ENCODE data around the gene SULT4A1.
A peak's percentile ranks its signal among the peaks of the same experiment; 100 is the strongest.

The SULT4A1 gene

GRCh38 chr22:43859621-43860020, 2.7 kb downstream of the SULT4A1 start:
- no peak for DNase-seq

- no peak for DNase-seq
Observed at GRCh38 chr22:43859176-43859575, 3.1 kb downstream of the SULT4A1 start.

GRCh38 chr22:43858156-43858895, 4.0 kb downstream of the SULT4A1 start:
- DNase-seq = no peak

DNA sequence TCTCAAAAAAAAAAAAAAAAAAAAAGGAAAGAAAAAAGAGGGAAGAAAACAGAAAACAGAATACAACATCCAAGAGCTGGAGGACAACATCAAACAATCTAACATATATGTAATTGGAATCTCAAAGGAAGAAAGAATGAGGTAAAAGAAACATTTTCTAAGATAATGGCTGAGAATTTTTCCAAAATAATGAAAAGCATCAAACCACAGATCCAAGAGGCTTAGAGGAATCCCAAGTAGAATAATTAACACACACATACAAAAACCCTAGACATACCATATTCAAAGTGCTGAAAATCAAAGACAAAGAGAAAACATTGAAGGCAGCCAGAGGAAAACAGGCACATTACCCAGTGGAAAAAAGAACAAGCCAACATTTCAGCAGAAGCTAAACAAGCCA, 4.9 kb downstream of the SULT4A1 start:
- no peak for DNase-seq

DNA sequence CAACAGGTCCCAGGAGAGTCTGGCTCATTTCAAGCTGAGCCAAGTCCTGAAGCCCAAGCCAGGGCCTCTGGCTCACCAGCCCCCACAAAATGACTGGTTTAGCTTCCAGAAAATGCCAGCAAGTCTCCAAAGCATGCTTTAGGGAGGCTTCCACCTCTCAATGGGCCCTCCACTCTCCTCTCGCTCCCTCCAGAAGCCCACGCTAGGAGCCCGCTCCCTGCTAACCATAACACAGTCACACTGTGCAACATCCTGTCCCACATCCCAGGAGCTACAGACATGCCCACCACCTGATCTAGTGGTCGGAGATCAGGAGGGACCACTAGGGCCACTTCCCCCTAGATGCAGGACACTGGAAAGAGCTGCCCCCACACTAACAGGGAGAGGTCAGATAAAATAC, 6.9 kb downstream of the SULT4A1 start:
- DNase-seq = no peak

DNA sequence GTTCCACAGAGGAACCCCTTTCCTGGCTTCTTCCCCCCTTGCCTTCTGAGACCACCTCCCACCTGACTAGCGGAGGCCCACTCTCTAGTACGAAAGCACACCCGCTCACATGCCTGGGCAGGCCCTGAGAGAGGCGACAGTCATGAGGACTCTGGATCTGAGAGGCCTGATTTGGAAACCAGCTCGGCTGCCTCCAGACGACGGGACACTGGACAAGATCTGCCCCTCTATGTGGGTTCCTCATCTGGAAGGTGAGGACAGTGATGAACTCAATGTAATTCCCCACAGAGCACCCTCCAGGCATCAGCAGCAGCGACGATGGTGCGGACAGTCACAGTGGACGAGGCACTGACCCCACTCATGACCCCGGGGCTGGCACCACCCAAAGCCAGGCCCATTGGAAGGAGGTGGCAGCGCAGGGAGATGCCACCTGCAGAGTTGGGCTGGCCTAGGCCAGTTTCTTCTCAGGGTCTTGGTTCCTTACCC, 7.5 kb downstream of the SULT4A1 start:
- DNase-seq = no peak

GRCh38 chr22:43854121-43854785, 8.1 kb downstream of the SULT4A1 start:
- DNase-seq = no peak

GRCh38 chr22:43853328-43853931, 8.9 kb downstream of the SULT4A1 start:
- DNase-seq = no peak

GRCh38 chr22:43852573-43853327, 9.6 kb downstream of the SULT4A1 start:
- DNase-seq = no peak

GRCh38 chr22:43851979-43852307, 10.4 kb downstream of the SULT4A1 start:
- no peak for DNase-seq

- no peak for DNase-seq
Observed at GRCh38 chr22:43851058-43851978, 11.0 kb downstream of the SULT4A1 start.

GRCh38 chr22:43850529-43850928, 11.8 kb downstream of the SULT4A1 start:
- no peak for DNase-seq

DNA sequence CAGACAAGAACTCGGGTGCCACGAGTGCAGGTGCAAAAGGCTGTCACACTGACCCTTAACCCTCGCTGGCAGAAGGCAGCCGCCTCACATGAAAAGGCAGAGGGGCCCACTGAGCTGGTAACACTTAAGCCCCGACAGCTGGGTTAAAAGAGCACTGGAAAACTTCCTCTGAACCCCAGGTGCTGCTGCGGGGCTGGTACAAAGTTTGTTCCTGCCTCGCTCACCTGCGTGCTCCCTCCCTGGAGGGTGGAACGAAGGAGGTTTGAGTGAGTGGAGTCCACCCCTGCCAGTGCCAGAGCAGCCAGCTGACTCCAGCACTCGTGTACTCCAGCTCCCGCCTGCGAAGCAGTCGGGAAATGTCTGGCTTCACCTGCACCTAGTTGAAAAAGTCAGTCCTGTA, 12.6 kb downstream of the SULT4A1 start:
- no peak for DNase-seq

- DNase-seq = peak; percentile 19
Observed at GRCh38 chr22:43848366-43849171, 13.7 kb downstream of the SULT4A1 start.

DNA sequence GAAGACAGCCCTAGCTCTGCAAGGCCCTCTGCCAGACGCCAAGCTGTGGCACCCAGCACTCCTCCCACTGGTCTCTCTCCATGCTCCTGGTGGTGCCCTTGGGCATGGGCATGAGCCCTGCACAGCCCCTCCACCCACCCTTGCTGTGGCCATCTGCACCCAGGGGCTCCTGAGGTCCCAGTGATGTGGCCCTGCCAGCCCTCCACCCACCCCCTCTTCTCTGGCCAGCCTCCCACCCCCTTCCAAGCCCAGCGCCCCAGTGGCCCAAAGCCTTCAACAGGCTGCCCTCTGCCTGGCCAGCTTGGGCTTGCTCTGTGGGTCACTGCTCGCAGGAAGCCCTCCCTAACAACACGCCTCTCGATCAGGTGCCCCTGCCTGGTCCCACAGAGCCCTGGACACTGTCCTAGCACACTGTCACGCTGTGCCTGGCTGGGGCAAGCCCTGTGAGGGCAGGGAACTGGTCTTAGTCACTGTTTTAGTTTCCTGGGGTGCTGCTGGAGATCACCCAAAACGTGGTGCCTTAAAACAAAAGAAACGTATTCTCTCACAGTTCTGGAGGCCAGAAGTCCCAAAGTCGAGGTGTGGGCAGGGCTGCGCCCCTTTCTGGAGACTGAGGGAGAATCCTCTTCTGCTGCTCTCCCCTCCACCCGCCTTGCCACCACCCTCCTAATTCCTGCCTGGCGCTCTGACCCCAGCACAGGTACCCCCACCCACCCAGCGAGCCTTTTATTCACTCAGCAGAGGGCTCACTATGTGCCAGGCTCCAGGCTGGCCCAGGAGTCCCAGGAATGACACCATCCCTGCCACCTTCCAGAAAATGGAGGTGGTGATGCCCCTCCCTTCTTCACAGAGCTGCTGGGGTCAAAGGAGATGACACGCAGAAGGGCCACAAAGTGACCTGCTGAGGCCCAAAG, 14.7 kb downstream of the SULT4A1 start:
- no peak for DNase-seq

DNA sequence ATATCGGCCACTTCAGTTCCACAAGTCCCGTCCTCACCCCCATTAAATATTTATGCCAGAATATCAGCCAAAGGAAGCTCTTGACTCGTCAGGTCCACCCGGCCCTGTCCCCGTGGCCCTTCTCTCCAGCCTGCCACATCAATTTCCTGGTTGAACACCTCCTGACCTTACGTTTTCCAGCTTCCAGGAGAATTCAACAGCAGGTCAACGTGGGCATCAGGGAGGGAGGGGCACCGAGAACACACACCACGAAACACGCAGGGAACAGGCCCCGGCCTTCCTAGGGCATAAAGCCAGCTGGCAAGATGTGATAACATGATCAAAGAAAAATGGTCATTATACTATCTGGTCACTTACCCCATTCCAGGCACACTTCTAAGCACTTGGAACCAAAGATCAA, 15.3 kb downstream of the SULT4A1 start:
- DNase-seq = no peak

- DNase-seq = no peak
Observed at GRCh38 chr22:43845981-43846380, 16.3 kb downstream of the SULT4A1 start.

DNA sequence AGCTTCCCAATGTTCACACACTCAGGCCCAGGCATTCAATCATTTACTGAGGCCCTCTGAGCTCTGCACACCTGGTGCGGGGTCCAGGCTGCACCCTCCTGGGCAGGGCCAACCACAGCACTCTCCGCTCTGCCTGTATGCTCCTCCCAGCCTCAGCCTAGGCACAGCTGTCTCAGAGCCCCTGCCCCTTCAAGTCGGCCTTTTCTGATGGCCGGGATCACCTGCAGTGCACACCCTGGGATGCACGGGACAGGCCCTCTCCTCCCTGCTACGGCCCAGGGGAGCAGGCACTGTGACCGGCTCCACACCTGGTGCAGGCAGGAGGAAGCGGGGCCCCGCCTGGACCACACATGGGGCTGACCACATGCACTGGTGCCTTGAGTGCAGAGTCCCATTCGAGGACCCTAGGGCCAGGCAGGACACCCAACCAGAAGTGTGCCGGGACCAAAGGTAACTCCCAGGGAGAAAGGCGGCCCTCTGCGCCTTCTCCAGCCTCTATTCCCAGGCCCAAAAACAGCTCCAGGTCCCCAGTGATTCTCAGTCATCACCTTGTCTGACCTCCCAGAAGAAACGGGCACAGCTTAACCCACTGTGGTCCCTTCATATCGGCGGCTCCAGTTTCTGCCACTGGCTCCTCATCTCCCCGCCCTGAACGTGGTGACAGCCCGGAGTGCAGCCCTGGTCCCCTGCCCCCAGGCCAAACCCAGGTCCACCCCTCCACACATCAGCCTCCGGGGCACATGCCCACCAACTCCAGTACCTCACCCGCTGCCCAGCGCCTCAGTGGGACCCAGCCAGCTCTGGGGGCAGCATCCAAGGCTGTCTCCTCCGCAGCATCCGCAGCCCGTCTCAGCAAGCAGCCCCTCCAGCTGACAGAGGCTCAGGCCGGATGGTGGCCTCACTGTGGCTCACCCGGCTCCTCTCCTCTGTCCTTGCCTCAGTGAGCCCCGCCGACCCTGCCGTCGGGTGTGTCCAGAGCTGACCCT, 17.5 kb downstream of the SULT4A1 start:
- no peak for DNase-seq
